Adipocyte (in vitro differentiated cells): ENCODE results near the gene HACD2.

ENCODE experiments used
- DNase-seq: peaks from one replicate; pipeline ENCODE4 v3.0.0-alpha.2; 2015; ENCODE audit warnings: low read depth
- H3K27me3 ChIP-seq: replicated peaks from 2 replicates; pipeline ENCODE4 v1.7.0; 2013; ENCODE audit warnings: mild to moderate bottlenecking, low read length, moderate library complexity; ENCODE audit not compliant: control insufficient read depth, insufficient read depth
- H3K36me3 ChIP-seq: 2 replicates; pipeline ENCODE4 v1.7.0; 2013; ENCODE audit warnings: low read length, mild to moderate bottlenecking, moderate library complexity; ENCODE audit not compliant: control insufficient read depth, insufficient read depth, severe bottlenecking
- H3K4me1 ChIP-seq: 2 replicates; pipeline ENCODE4 v1.7.0; 2013; ENCODE audit warnings: mild to moderate bottlenecking, low read length, moderate library complexity; ENCODE audit not compliant: control insufficient read depth, insufficient read depth
- H3K4me3 ChIP-seq: 2 replicates; pipeline ENCODE4 v1.7.0; 2013; ENCODE audit warnings: mild to moderate bottlenecking, low read length, moderate library complexity
- H3K9ac ChIP-seq: 2 replicates; pipeline ENCODE4 v1.7.0; 2013; ENCODE audit warnings: mild to moderate bottlenecking, low read length, moderate library complexity
- H3K9me3 ChIP-seq: 2 replicates; pipeline ENCODE4 v1.7.0; 2013; ENCODE audit warnings: mild to moderate bottlenecking, low read length, moderate library complexity; ENCODE audit not compliant: control insufficient read depth

The HACD2 gene

DNA sequence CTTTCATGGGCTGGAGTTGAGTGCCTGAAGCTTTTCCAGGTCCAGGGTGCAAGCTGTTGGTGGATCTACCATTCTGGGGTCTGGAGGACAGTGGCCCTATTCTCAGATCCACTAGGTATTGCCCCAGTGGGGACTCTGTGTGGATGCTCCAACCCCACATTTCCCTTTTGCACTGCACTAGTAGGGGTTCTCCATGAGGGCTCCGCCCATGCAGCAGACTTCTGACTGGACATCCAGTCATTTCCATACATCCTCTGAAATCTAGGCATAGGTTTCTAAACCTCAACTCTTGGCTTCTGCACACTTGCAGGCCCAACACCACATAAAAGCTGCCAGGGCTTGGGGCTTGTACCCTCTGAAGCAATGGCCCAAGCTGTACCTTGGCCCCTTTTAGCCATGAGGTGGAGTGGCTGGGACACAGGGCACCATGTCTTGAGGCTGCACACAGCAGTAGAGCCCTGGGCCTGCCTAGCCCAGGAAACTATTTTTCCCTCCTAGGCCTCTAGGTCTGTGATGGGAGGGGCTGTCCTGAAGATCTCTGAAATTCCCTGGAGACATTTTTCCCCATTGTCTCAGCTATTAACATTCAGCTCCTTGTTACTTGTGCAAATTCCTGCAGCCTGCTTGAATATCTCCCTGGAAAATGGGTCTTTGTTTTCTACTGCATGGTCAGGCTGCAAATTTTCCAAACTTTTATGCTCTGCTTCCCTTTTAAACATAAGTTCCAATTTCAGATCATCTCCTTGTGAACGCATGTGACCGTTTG, 6.0 kb upstream of the HACD2 start:
- H3K9me3 ChIP-seq: peaks cover 5% of the 10 kb centered on the region
- peaks cover 16% of the 10 kb centered on the region for H3K4me1 ChIP-seq
- no peak for DNase-seq
- H3K9ac ChIP-seq: no peak overlapping the region
- no peak overlapping the region for H3K4me3 ChIP-seq
- H3K27me3 ChIP-seq: no peaks in the 10 kb centered on the region
- no peaks in the 10 kb centered on the region for H3K36me3 ChIP-seq

DNA sequence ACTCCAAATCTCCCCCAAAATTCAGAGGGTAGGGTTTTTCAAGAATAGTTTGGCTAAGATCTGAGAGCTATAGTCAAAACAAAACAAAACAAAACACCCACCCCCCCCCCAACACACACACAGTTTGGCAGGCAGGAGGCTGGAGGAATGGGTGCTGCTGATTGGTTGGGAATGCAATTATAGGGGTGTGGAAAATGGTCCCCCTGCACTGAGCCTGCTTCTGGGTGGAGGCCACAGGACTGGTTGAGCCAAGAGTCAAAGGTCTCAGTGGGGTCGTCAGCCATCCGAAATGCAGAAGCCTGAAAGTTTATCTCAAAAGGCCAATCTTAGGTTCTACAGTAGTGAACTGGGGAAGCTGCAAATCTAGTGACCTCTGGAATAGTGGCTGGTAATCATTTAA, 2.5 kb upstream of the HACD2 start:
- H3K4me1 ChIP-seq: peaks cover 33% of the 10 kb centered on the region
- no peak for DNase-seq
- H3K27me3 ChIP-seq: no peaks in the 10 kb centered on the region
- H3K36me3 ChIP-seq: peaks cover under 1% of the 10 kb centered on the region
- H3K9ac ChIP-seq: peak overlapping the region; percentile 18
- no peak overlapping the region for H3K4me3 ChIP-seq
- peaks cover 5% of the 10 kb centered on the region for H3K9me3 ChIP-seq

DNA sequence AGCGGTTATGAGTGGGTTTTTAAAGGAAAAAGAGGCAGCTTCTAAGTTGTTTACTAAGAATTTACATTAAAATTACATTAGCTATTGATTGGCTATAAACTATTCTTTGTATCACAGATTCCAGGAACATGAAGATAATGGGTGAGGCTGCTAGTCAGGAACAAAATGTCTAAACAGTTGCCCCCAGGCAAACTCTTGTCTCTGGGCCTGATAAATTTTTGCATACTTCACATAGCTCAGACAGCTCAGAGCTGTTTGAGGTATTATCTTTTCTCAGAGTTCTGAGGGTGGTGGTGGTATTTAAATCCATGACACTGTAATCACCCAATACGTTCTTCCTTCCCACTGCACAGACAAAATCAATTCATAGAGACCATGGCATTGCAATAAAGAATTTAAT, 2.1 kb upstream of the HACD2 start:
- DNase-seq: peak; percentile 80
- H3K4me3 ChIP-seq: peak overlapping the region; percentile 96
- H3K36me3 ChIP-seq: peaks cover 5% of the 10 kb centered on the region
- H3K9me3 ChIP-seq: peaks cover 5% of the 10 kb centered on the region
- H3K9ac ChIP-seq: peak overlapping the region; percentile 95
- H3K27me3 ChIP-seq: no peaks in the 10 kb centered on the region
- H3K4me1 ChIP-seq: peaks cover 37% of the 10 kb centered on the region

DNA sequence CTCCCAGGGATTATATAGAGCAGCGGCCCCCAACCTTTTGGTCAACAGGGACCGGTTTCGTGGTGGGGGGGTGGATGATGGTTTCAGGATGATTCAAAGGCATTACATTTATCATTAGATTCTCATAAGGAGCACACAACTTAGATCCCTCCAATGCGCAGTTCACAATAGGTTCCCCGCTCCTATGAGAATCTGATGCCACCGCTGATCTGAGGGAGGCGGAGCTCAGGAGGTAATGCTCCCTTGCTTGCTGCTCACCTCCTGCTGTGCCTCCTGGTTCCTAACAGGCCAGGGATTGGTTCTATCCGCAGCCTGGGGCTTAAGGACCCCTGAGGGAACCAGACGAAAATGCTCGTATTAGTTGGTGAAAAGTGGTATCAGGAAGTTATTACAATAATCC, 1.3 kb upstream of the HACD2 start:
- H3K9ac ChIP-seq: peak overlapping the region; percentile 95
- H3K9me3 ChIP-seq: peaks cover 5% of the 10 kb centered on the region
- H3K4me1 ChIP-seq: peaks cover 37% of the 10 kb centered on the region
- H3K36me3 ChIP-seq: peaks cover 13% of the 10 kb centered on the region
- peak overlapping the region; percentile 96 for H3K4me3 ChIP-seq
- H3K27me3 ChIP-seq: no peaks in the 10 kb centered on the region
- peak; percentile 56 for DNase-seq

DNA sequence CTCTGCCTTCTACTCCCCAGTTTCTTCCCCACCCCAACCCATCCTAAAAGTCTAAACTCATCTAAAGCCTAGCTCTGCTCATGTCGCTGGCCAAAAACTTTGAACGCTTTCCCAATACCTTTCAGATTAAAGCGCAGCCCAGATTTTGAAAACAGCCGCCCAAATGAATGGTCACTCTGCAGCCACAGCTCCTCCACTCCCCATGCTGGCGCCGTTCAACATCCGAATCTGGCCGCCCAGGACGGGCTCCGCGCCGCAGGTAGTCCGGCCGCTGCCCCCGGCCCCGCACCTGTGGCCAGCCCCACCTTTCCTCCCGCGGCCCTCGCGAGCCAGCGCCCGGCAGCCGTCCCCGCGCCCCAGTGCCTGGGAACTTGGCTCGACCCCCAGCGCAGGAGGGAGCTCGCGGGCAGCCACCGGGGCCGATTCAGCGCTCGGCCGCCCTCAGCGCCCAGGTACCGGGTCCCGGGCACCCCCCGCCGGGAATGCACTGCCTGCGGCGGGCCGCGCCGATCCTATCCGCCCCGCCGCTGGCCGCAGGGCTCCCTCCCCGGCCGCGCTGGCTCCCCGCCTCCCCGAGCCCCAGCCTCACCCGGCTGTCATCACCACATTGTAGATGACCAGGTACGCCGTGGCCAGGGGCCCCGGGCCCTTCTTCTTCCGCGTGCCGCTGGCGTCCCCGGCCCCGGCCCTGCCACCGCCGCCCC, 417 bp downstream of the HACD2 start:
- no peaks in the 10 kb centered on the region for H3K27me3 ChIP-seq
- H3K4me1 ChIP-seq: peaks cover 37% of the 10 kb centered on the region
- no peaks in the 10 kb centered on the region for H3K9me3 ChIP-seq
- H3K4me3 ChIP-seq: peak overlapping the region; percentile 96
- peak overlapping the region; percentile 95 for H3K9ac ChIP-seq
- peak; percentile 72 for DNase-seq
- peaks cover 30% of the 10 kb centered on the region for H3K36me3 ChIP-seq

DNA sequence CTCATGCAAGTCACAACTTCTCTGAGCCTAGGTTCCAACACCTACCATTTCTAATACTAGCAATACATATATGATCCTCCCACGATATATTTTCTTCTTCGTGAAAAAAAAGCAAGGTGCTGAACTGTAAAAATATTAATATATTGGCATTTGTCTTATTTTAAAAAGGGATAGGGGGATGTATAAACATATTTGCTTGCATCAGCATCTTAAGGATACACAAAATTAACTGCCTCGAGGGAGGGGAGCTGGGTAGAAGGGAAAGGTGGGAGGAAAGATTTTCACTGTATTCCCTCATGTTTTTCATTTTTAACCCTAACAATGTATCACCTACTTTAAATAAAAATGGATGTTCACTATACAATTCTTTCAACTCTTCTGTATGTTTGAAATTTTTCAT, 1.3 kb downstream of the HACD2 start:
- H3K27me3 ChIP-seq: no peaks in the 10 kb centered on the region
- peak overlapping the region; percentile 95 for H3K9ac ChIP-seq
- peaks cover 39% of the 10 kb centered on the region for H3K36me3 ChIP-seq
- peak overlapping the region; percentile 96 for H3K4me3 ChIP-seq
- peaks cover 37% of the 10 kb centered on the region for H3K4me1 ChIP-seq
- no peak for DNase-seq
- H3K9me3 ChIP-seq: no peaks in the 10 kb centered on the region

DNA sequence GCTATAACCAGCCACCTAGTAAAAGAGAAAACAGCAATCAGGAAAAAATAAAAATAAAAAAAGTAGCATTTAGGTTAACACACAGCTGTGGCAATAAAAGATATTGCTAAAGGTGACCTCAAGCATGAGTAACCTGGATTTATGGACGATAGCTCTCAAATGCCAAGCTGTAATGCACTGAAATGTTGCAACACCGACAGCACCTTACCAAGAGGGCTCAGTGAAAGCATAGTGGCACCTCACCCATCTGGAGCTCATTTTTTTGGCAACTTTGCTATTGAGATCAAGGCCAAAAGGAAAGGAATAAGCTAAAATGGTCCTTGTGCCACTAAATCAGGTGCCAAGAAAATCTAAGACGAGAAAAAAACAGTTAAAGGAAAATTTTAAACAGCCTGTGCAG, 2.5 kb downstream of the HACD2 start:
- Histone ChIP-seq H3K9ac (no peak overlapping the region), H3K4me1 (peaks cover 32% of the 10 kb centered on the region), H3K36me3 (peaks cover 50% of the 10 kb centered on the region), H3K9me3 (no peaks in the 10 kb centered on the region), H3K4me3 (no peak overlapping the region), H3K27me3 (no peaks in the 10 kb centered on the region)
- no peak for DNase-seq

DNA sequence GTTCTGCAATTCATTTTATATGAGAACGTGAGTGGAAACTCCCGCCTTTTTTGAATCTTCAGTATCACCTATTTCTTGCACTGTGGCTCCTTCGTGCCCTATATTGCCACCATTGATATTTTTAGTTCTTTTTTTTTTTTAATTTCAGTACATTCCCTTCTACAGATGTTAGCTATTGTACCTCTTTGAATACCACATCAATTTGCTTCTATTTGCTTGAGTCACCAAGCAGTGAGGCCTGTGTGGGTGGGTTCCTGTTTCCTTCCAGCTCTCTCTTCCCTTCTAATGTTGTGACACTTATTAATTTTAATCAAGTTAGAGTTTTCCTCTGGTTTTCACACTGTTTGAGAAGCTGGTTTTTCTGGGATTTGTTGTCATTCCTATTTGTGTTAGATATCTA, 8.7 kb downstream of the HACD2 start:
- no peak overlapping the region for H3K4me3 ChIP-seq

DNA sequence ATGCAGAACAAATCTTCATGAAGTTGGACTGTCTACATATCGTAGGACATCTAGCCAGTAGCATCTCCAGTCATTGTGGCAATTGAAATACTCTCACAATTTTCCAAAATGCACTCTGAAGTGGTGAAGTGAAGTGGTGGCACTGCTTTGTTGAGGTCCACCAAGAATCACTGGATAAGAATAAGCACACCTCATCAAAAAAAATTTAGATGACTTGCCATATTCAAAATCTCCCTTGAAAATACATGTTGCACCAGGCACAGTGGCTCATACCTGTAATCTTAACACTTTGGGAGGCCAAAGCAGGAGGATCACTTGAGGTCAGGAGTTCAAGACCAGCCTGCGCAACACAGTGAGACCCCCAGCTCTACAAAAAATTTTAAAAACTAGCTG, 12.9 kb downstream of the HACD2 start:
- Histone ChIP-seq H3K27me3 (no peaks in the 10 kb centered on the region), H3K36me3 (peaks cover 71% of the 10 kb centered on the region), H3K4me3 (no peak overlapping the region), H3K9me3 (no peaks in the 10 kb centered on the region), H3K4me1 (peaks cover 5% of the 10 kb centered on the region), H3K9ac (no peak overlapping the region)
- DNase-seq: no peak

More for the DNA sequence above, 8.7 kb downstream of the HACD2 start:
- H3K27me3 ChIP-seq: no peaks in the 10 kb centered on the region
- peak; percentile 33 for DNase-seq
- no peaks in the 10 kb centered on the region for H3K9me3 ChIP-seq
- peaks cover 85% of the 10 kb centered on the region for H3K36me3 ChIP-seq
- peaks cover 5% of the 10 kb centered on the region for H3K4me1 ChIP-seq
- no peak overlapping the region for H3K9ac ChIP-seq

DNA sequence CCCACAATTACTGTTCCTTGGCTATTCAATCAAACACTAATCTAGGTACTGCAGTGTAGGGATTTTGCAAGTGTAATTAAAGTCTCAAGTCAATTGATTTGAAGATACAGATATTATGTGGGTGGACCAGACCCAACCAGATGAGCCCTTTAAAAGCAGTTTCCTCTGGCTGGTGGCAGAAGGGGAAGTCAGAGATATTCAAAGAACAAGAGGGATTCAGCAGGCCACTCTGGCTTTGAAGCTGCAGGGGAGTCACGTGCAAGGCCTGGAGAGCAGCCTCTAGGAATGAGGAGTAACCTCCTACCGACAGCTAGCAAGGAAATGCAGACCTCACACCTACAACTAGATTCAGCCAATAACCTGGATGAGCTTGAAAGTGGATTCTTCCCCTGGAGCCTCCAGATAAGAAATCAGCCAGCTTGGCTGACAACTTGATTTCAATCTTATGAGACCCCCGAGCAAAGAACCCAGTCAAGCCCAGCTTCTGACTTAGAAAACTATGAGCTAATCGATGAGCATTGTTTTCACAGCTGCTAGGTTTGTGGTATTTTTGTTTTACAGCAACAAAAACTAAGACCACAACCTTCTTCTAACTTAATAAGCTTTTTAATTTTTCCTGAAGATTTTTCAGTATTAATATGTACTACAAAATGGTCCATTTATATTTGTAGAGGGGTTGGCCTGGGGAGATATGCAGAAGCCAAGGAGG, 13.4 kb downstream of the HACD2 start:
- peaks cover 2% of the 10 kb centered on the region for H3K4me1 ChIP-seq
- H3K36me3 ChIP-seq: peaks cover 70% of the 10 kb centered on the region
- H3K9me3 ChIP-seq: no peaks in the 10 kb centered on the region
- H3K27me3 ChIP-seq: no peaks in the 10 kb centered on the region
- H3K4me3 ChIP-seq: no peak overlapping the region
- DNase-seq: no peak
- H3K9ac ChIP-seq: no peak overlapping the region

DNA sequence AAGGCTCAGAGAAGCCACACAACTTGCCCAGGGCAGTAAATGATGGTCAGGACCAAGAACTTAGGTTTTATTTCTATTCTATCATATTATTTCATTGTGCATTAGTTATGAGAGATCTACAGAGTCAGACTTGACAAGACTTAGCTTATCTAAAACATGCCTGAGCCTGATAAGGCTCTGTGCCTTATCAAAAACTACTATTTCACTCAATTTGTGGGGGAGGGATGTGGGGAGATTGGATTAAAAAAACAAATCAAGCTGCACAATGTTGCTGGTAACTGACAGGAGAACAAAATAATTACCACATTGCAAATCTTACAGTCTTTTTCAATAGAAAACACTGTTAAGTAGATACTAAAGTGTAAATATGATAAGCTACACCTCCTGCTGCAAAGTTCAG, 16.0 kb downstream of the HACD2 start:
- H3K9ac ChIP-seq: no peak overlapping the region
- H3K4me1 ChIP-seq: no peaks in the 10 kb centered on the region
- DNase-seq: no peak
- no peak overlapping the region for H3K4me3 ChIP-seq
- no peaks in the 10 kb centered on the region for H3K27me3 ChIP-seq
- H3K9me3 ChIP-seq: no peaks in the 10 kb centered on the region
- H3K36me3 ChIP-seq: peaks cover 72% of the 10 kb centered on the region
